CD4-positive, alpha-beta memory T cell (primary cell): ENCODE results near the gene MAP7. TPM values are rescaled to one million over a fixed set of nuclear protein-coding genes. Genes with fewer than 3 reads are reported as not detected.
"Not testable (repeated sequence)": the region's sequence is repeated elsewhere in the genome, so short reads cannot be mapped to it uniquely, and the experiment has no call there.

Experiments
- CTCF ChIA-PET: fragments of 350-600 bp; sonication (Branson Sonifier 250); formaldehyde crosslinking; loops from one replicate; lab custom pipeline; 2021; ENCODE audit warnings: inconsistent platforms; ENCODE audit not compliant: partially characterized antibody; lab: Charles Lee
- POLR2A ChIA-PET: fragments of 350-600 bp; sonication (Branson Sonifier 250); formaldehyde crosslinking; loops from one replicate; lab custom pipeline; 2021; ENCODE audit not compliant: partially characterized antibody; lab: Charles Lee
- DNase-seq, 5 donors: peaks; one replicate each; pipeline versions ENCODE4 v3.0.0 to v3.0.0-alpha.2; 2020 to 2022; ENCODE audit warnings: mixed read lengths in 1 of 5
- H3K27ac ChIP-seq: one replicate; pipeline ENCODE4 v1.7.0; 2013; ENCODE audit warnings: low read depth, low read length
- H3K27me3 ChIP-seq: 2 replicates; pipeline ENCODE4 v1.7.0; 2013; ENCODE audit warnings: mild to moderate bottlenecking, low read length, moderate library complexity; ENCODE audit not compliant: insufficient read depth
- H3K36me3 ChIP-seq: 2 replicates; pipeline ENCODE4 v1.7.0; 2013; ENCODE audit warnings: mild to moderate bottlenecking, low read length, moderate library complexity; ENCODE audit not compliant: insufficient read depth
- H3K4me1 ChIP-seq: 2 replicates; pipeline ENCODE4 v1.7.0; 2013; ENCODE audit warnings: mild to moderate bottlenecking, low read length, moderate library complexity; ENCODE audit not compliant: insufficient read depth
- H3K4me3 ChIP-seq, 2 donors: one replicate each; pipeline ENCODE4 v1.7.0; 2013; ENCODE audit warnings: low read length in 2 of 2, mild to moderate bottlenecking in 1 of 2
- H3K9me3 ChIP-seq, 2 donors: one replicate each; pipeline ENCODE4 v1.7.0; 2013; ENCODE audit warnings: low read length in 2 of 2, control low read depth in 1 of 2; ENCODE audit not compliant: control insufficient read depth in 1 of 2
- H3K27ac Mint-ChIP-seq, 7 donors: one replicate each; pipeline ENCODE4 v1.8.0; 2020 to 2021; ENCODE audit warnings: mixed read lengths in 7 of 7, mild to moderate bottlenecking in 6 of 7, inconsistent platforms in 3 of 7, moderate library complexity in 3 of 7
- H3K27me3 Mint-ChIP-seq, 2 donors: one replicate each; pipeline ENCODE4 v1.8.0; 2020 to 2021; ENCODE audit warnings: mixed read lengths in 2 of 2
- H3K36me3 Mint-ChIP-seq, 2 donors: one replicate each; pipeline ENCODE4 v1.8.0; 2020 to 2021; ENCODE audit warnings: mixed read lengths in 2 of 2, inconsistent platforms in 1 of 2, mild to moderate bottlenecking in 1 of 2
- H3K4me1 Mint-ChIP-seq, 4 donors: one replicate each; pipeline ENCODE4 v1.8.0; 2020 to 2021; ENCODE audit warnings: mixed read lengths in 4 of 4, mild to moderate bottlenecking in 1 of 4
- H3K4me3 Mint-ChIP-seq, 8 donors: one replicate each; pipeline ENCODE4 v1.8.0; 2020 to 2021; ENCODE audit warnings: mixed read lengths in 8 of 8, mild to moderate bottlenecking in 7 of 8, moderate library complexity in 6 of 8, inconsistent platforms in 3 of 8
- H3K9me3 Mint-ChIP-seq, 8 donors: one replicate each; pipeline ENCODE4 v1.8.0; 2020 to 2021; ENCODE audit warnings: mixed read lengths in 8 of 8, mild to moderate bottlenecking in 5 of 8, inconsistent platforms in 3 of 8, moderate library complexity in 1 of 8
- intact Hi-C: fragments of 100-400 bp; cut with micrococcal nuclease; formaldehyde crosslinking; loops from one replicate; pipeline ENCODE4 v1.15.1; 2023
- polyA plus RNA-seq, 2 donors: library from polyadenylated mRNA; unstranded; fragments of 300-500 nt; fragmentation: Illumina TruSeq; gene quantifications; one replicate each; pipeline ENCODE4 v1.2.3, GENCODE V29; 2021
- total RNA-seq, 2 experiments: library from RNA; stranded (reverse); gene quantifications; one replicate each; pipeline ENCODE4 v1.2.3, GENCODE V29; 2021

Gene MAP7
- total and polyA plus RNA-seq, 4 experiments from 2014 or later = 0.55 to 1.5 (median 0.65) TPM

GRCh38 chr6:136489689-136490033 is 60.6 kb downstream of the MAP7 start:
- H3K9me3 ChIP-seq, H3K4me1 ChIP-seq, DNase-seq, intact Hi-C loops, POLR2A ChIA-PET, H3K27me3 ChIP-seq, H3K27ac Mint-ChIP-seq, H3K36me3 Mint-ChIP-seq, H3K27ac ChIP-seq, H3K4me1 Mint-ChIP-seq, H3K27me3 Mint-ChIP-seq, H3K4me3 Mint-ChIP-seq, H3K36me3 ChIP-seq, CTCF ChIA-PET, H3K9me3 Mint-ChIP-seq, H3K4me3 ChIP-seq: not testable (repeated sequence)

GRCh38 chr6:136487759-136488425 is 62.3 kb downstream of the MAP7 start:
- H3K36me3 Mint-ChIP-seq = no peaks in the 10 kb centered on the region
- no peaks in the 10 kb centered on the region for H3K27me3 Mint-ChIP-seq
- H3K4me3 Mint-ChIP-seq = no peak overlapping the region
- H3K4me1 Mint-ChIP-seq = no peaks in the 10 kb centered on the region
- intact Hi-C loops = no loop called here
- ChIA-PET CTCF (no interaction called here), POLR2A (no interaction called here)
- DNase-seq = no peak
- Histone ChIP-seq H3K27ac (no peak overlapping the region), H3K9me3 (no peaks in the 10 kb centered on the region), H3K4me3 (no peak overlapping the region), H3K4me1 (no peaks in the 10 kb centered on the region), H3K36me3 (no peaks in the 10 kb centered on the region), H3K27me3 (no peaks in the 10 kb centered on the region)
- H3K9me3 Mint-ChIP-seq = peaks cover 0 to 3% (median 0%) of the 10 kb centered on the region in 8 donors
- H3K27ac Mint-ChIP-seq = no peak overlapping the region

GRCh38 chr6:136486357-136486756 is 63.9 kb downstream of the MAP7 start:
- no peak overlapping the region for H3K4me3 Mint-ChIP-seq
- Histone ChIP-seq H3K27me3 (no peaks in the 10 kb centered on the region), H3K36me3 (no peaks in the 10 kb centered on the region), H3K4me1 (no peaks in the 10 kb centered on the region), H3K4me3 (no peak overlapping the region), H3K9me3 (no peaks in the 10 kb centered on the region), H3K27ac (no peak overlapping the region)
- ChIA-PET POLR2A (no interaction called here), CTCF (no interaction called here)
- intact Hi-C loops = no loop called here
- no peaks in the 10 kb centered on the region for H3K27me3 Mint-ChIP-seq
- peaks cover 0 to 7% (median under 1%) of the 10 kb centered on the region in 8 donors for H3K9me3 Mint-ChIP-seq
- no peaks in the 10 kb centered on the region for H3K4me1 Mint-ChIP-seq
- H3K36me3 Mint-ChIP-seq = no peaks in the 10 kb centered on the region
- H3K27ac Mint-ChIP-seq = no peak overlapping the region
- DNase-seq = no peak

- Mint-ChIP-seq H3K4me1 (no peaks in the 10 kb centered on the region), H3K4me3 (no peak overlapping the region), H3K27ac (no peak overlapping the region), H3K9me3 (peaks cover 0 to 8% (median under 1%) of the 10 kb centered on the region in 8 donors), H3K27me3 (peaks cover 1 to 7% of the 10 kb centered on the region in 2 donors), H3K36me3 (no peaks in the 10 kb centered on the region)
- Histone ChIP-seq H3K27me3 (no peaks in the 10 kb centered on the region), H3K9me3 (no peaks in the 10 kb centered on the region), H3K27ac (no peak overlapping the region), H3K4me3 (no peak overlapping the region), H3K4me1 (no peaks in the 10 kb centered on the region), H3K36me3 (no peaks in the 10 kb centered on the region)
- DNase-seq = no peak
- ChIA-PET POLR2A (no interaction called here), CTCF (no interaction called here)
- intact Hi-C loops = no loop called here
Measured at GRCh38 chr6:136483906-136484305, 66.3 kb downstream of the MAP7 start.

GRCh38 chr6:136483005-136483404 is 67.2 kb downstream of the MAP7 start:
- H3K36me3 ChIP-seq, H3K36me3 Mint-ChIP-seq, POLR2A ChIA-PET, H3K27ac ChIP-seq, H3K4me3 Mint-ChIP-seq, H3K27me3 Mint-ChIP-seq, intact Hi-C loops, H3K4me1 Mint-ChIP-seq, CTCF ChIA-PET, H3K4me1 ChIP-seq, H3K27ac Mint-ChIP-seq, DNase-seq, H3K27me3 ChIP-seq, H3K9me3 Mint-ChIP-seq, H3K4me3 ChIP-seq, H3K9me3 ChIP-seq: not testable (repeated sequence)

- intact Hi-C loops = no loop called here
- no peak overlapping the region for H3K4me3 ChIP-seq
- no peaks in the 10 kb centered on the region for H3K36me3 ChIP-seq
- POLR2A ChIA-PET = no interaction called here
- H3K27ac ChIP-seq = no peak overlapping the region
- CTCF ChIA-PET = no interaction called here
- DNase-seq = no peak
- Mint-ChIP-seq H3K27me3 (peaks cover 3 to 15% of the 10 kb centered on the region in 2 donors), H3K9me3 (peaks cover 0 to 7% (median 1%) of the 10 kb centered on the region in 8 donors), H3K4me3 (no peak overlapping the region), H3K4me1 (no peaks in the 10 kb centered on the region), H3K27ac (no peak overlapping the region), H3K36me3 (peaks cover 0 to 4% of the 10 kb centered on the region in 2 donors)
- H3K27me3 ChIP-seq = no peaks in the 10 kb centered on the region
- H3K4me1 ChIP-seq = no peaks in the 10 kb centered on the region
- H3K9me3 ChIP-seq = no peaks in the 10 kb centered on the region
Measured at GRCh38 chr6:136477548-136477947, 72.7 kb downstream of the MAP7 start.

GRCh38 chr6:136475686-136476085 is 74.5 kb downstream of the MAP7 start:
- H3K4me1 Mint-ChIP-seq = no peaks in the 10 kb centered on the region
- Histone ChIP-seq H3K4me1 (no peaks in the 10 kb centered on the region), H3K9me3 (no peaks in the 10 kb centered on the region), H3K27ac (no peak overlapping the region), H3K27me3 (no peaks in the 10 kb centered on the region), H3K36me3 (no peaks in the 10 kb centered on the region), H3K4me3 (no peak overlapping the region)
- POLR2A ChIA-PET = no interaction called here
- H3K4me3 Mint-ChIP-seq = no peak overlapping the region
- no peak overlapping the region for H3K27ac Mint-ChIP-seq
- H3K9me3 Mint-ChIP-seq = peaks cover 0 to 3% (median under 1%) of the 10 kb centered on the region in 8 donors
- peaks cover 0 to 4% of the 10 kb centered on the region in 2 donors for H3K36me3 Mint-ChIP-seq
- no peak for DNase-seq
- CTCF ChIA-PET = no interaction called here
- H3K27me3 Mint-ChIP-seq = peaks cover 3 to 15% of the 10 kb centered on the region in 2 donors
- intact Hi-C loops = no loop called here
